ENCODE data around the gene C1orf105.

GRCh38 chr1:172467446-172467845, 47.0 kb downstream of the C1orf105 start:
- TF ChIP-seq CTCF (IDR thresholded peaks at IDR 0.05; ENCODE audit: poor library complexity) (no peak), EZH2 (IDR thresholded peaks at IDR 0.05; ENCODE audit: borderline replicate concordance) (no peak), EZH2phosphoT487 (IDR thresholded peaks at IDR 0.05; ENCODE audit: low read depth, severe bottlenecking, unreplicated experiment) (no peak)
